MCF 10A (cell line): Measurements from ENCODE around the gene PTP4A2. TPM values are rescaled to one million over a fixed set of nuclear protein-coding genes. Genes with fewer than 3 reads are reported as not detected.

ENCODE experiments used
- BruUV-seq: library from RNA; stranded (reverse); fragments of 400-500 nt; replicated peaks from 2 replicates; lab custom pipeline; 2021; lab: Mats Ljungman, UMichigan
- CTCF ChIA-PET: fragments of 300-600 bp; sonication (Branson Sonifier 250); formaldehyde crosslinking; extraction: SDS; loops from one replicate; lab custom pipeline; 2021; ENCODE audit warnings: antibody characterized with exemption, inconsistent platforms; lab: Yijun Ruan, JAX
- POLR2A ChIA-PET: fragments of 300-600, 350-650 bp; sonication (Branson Sonifier 250); formaldehyde crosslinking; extraction: SDS; loops from one replicate; lab custom pipeline; 2020; ENCODE audit warnings: antibody characterized with exemption, inconsistent platforms; lab: Yijun Ruan, JAX
- DNase-seq: peaks from one replicate; pipeline ENCODE4 v3.0.0-alpha.2; 2018; ENCODE audit not compliant: unreplicated experiment
- H3K27ac Mint-ChIP-seq: one replicate; pipeline ENCODE4 v1.8.0; 2022; ENCODE audit warnings: mild to moderate bottlenecking, low read depth, mixed read lengths; ENCODE audit not compliant: unreplicated experiment
- H3K27me3 Mint-ChIP-seq: one replicate; pipeline ENCODE4 v1.8.0; 2022; ENCODE audit warnings: mixed read lengths; ENCODE audit not compliant: insufficient read depth, unreplicated experiment
- H3K36me3 Mint-ChIP-seq: one replicate; pipeline ENCODE4 v1.8.0; 2022; ENCODE audit warnings: mild to moderate bottlenecking, moderate library complexity, mixed read lengths; ENCODE audit not compliant: insufficient read depth, unreplicated experiment
- H3K4me1 Mint-ChIP-seq: one replicate; pipeline ENCODE4 v1.8.0; 2022; ENCODE audit warnings: mixed read lengths; ENCODE audit not compliant: insufficient read depth, unreplicated experiment
- H3K4me3 Mint-ChIP-seq: one replicate; pipeline ENCODE4 v1.8.0; 2022; ENCODE audit warnings: mild to moderate bottlenecking, moderate library complexity, mixed read lengths; ENCODE audit not compliant: unreplicated experiment
- H3K9me3 Mint-ChIP-seq: one replicate; pipeline ENCODE4 v1.8.0; 2022; ENCODE audit warnings: mixed read lengths; ENCODE audit not compliant: unreplicated experiment
- intact Hi-C: fragments of 100-400 bp; cut with micrococcal nuclease; formaldehyde crosslinking; loops from 2 replicates; pipeline ENCODE4 v1.14.1; 2022
- total RNA-seq: library from RNA; stranded (reverse); gene quantifications from 2 replicates; pipeline ENCODE4 v1.2.3, GENCODE V29; 2022
- TF ChIP-seq, protein P1 (sequence below): fragments of 200-600 bp; IDR thresholded peaks from one replicate; pipeline ENCODE4 v1.8.0; 2022; ENCODE audit warnings: antibody characterized with exemption, mild to moderate bottlenecking; ENCODE audit not compliant: unreplicated experiment

The PTP4A2 gene
- total RNA-seq, 1 experiment from 2014 or later, result 220 TPM

DNA sequence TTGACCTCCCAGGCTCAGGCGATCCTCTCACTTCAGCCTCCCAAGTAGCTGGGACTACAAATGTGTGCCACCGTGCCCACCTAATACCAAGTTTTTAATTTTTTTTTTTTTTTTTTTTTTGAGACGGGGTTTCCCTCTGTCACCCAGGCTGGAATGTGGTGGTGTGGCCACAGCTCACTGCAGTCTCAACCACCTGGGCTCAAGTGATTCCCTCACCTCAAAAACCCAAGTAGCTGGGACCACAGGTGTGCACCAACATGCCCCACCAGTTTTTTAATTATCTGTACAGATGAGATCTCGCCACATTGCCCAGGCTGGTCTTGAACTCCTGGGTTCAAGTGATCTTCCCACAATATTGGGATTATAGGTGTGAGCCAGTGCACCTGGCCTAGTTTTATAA lies 22.7 kb downstream of the PTP4A2 start:
- no TSS peak for BruUV-seq
- H3K4me1 Mint-ChIP-seq, result peaks cover 6% of the 10 kb centered on the region
- no peak overlapping the region for H3K27ac Mint-ChIP-seq
- CTCF ChIA-PET, result interaction anchor here (0.9 to 3.7 kb wide), 3 partner anchors 30 to 170 kb away, joined by 3 to 13 read pairs (median 3); no protein-coding TSS in a partner anchor
- DNase-seq, result no peak
- POLR2A ChIA-PET, result interaction anchor here (0.6 to 6.3 kb wide), 8 partner anchors 11 to 249 kb away, joined by 3 to 43 read pairs (median 4); partner anchors contain the start of gene PTP4A2
- no peaks in the 10 kb centered on the region for H3K9me3 Mint-ChIP-seq
- H3K27me3 Mint-ChIP-seq, result no peaks in the 10 kb centered on the region
- intact Hi-C loops, result no loop called here
- peaks cover 76% of the 10 kb centered on the region for H3K36me3 Mint-ChIP-seq
- TF ChIP-seq, protein P1, sequence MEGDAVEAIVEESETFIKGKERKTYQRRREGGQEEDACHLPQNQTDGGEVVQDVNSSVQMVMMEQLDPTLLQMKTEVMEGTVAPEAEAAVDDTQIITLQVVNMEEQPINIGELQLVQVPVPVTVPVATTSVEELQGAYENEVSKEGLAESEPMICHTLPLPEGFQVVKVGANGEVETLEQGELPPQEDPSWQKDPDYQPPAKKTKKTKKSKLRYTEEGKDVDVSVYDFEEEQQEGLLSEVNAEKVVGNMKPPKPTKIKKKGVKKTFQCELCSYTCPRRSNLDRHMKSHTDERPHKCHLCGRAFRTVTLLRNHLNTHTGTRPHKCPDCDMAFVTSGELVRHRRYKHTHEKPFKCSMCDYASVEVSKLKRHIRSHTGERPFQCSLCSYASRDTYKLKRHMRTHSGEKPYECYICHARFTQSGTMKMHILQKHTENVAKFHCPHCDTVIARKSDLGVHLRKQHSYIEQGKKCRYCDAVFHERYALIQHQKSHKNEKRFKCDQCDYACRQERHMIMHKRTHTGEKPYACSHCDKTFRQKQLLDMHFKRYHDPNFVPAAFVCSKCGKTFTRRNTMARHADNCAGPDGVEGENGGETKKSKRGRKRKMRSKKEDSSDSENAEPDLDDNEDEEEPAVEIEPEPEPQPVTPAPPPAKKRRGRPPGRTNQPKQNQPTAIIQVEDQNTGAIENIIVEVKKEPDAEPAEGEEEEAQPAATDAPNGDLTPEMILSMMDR, result no peak
- no peak overlapping the region for H3K4me3 Mint-ChIP-seq

DNA sequence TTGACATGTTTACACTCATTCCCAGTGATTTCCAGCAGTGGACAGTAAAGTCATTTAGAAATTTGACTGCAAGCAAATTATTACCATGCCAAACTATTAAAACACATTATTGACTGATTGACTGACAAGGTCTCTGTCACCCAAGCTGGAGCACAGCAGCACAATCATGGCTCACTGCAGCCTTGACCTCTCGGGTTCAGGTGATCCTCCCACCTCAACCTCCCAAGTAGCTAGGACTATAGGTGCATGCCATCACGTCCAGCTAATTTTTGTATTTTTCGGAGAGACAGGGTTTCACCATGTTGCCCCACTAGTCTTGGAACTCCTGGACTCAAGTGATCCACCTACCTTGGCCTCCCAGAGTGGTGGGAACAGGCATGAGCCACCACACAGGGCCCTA lies 24.2 kb downstream of the PTP4A2 start:
- peaks cover 6% of the 10 kb centered on the region for H3K4me1 Mint-ChIP-seq
- CTCF ChIA-PET, result interaction anchor here (0.7 to 3.7 kb wide), 3 partner anchors 19 to 50 kb away, joined by 3 to 13 read pairs (median 8); no protein-coding TSS in a partner anchor

DNA sequence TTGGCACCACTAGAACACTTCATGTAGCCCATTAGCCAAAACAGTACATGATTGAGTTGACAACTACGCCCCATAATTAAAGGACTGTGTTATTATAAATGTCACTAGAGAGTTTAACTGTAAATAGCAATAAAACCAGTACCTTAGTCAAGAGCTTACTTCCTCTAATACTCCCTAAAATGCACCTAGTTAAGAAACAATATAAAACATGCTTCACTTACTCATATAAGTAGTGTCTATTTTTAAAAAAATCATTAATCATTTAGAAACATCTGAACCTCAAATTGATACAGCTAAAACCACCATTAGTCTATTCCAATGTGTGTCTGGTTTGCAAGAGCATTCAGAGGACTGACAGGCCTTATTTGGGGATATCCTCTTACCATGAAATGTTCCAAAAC lies 25.3 kb downstream of the PTP4A2 start:
- no peak for DNase-seq
- CTCF ChIA-PET, result interaction anchor here (0.7 to 1.5 kb wide), 4 partner anchors 26 to 59 kb away, joined by 3 to 8 read pairs (median 4); no protein-coding TSS in a partner anchor
- H3K27ac Mint-ChIP-seq, result no peak overlapping the region

More for the DNA sequence above, 24.2 kb downstream of the PTP4A2 start:
- H3K27ac Mint-ChIP-seq, result no peak overlapping the region
- no peak overlapping the region for H3K4me3 Mint-ChIP-seq
- no peaks in the 10 kb centered on the region for H3K27me3 Mint-ChIP-seq
- intact Hi-C loops, result no loop called here
- no TSS peak for BruUV-seq
- no peak for DNase-seq
- TF ChIP-seq, protein P1, result no peak
- POLR2A ChIA-PET, result interaction anchor here (0.8 to 6.3 kb wide), 8 partner anchors 9 to 57 kb away, joined by 3 to 43 read pairs (median 7); partner anchors contain the start of gene PTP4A2
- peaks cover 82% of the 10 kb centered on the region for H3K36me3 Mint-ChIP-seq
- no peaks in the 10 kb centered on the region for H3K9me3 Mint-ChIP-seq

More for the DNA sequence above, 25.3 kb downstream of the PTP4A2 start:
- Mint-ChIP-seq H3K4me3 (no peak overlapping the region), H3K36me3 (peaks cover 82% of the 10 kb centered on the region), H3K27me3 (no peaks in the 10 kb centered on the region), H3K9me3 (no peaks in the 10 kb centered on the region), H3K4me1 (peaks cover 6% of the 10 kb centered on the region)
- intact Hi-C loops, result no loop called here
- no TSS peak for BruUV-seq
- POLR2A ChIA-PET, result interaction anchor here (0.5 to 6.3 kb wide), 10 partner anchors 8 to 76 kb away, joined by 3 to 43 read pairs (median 5); no protein-coding TSS in a partner anchor
- TF ChIP-seq, protein P1, result no peak
